Superior temporal gyrus (tissue), 1 donor: Measurements from ENCODE around the gene PHIP.
"Not testable (repeated sequence)": the region's sequence is repeated elsewhere in the genome, so short reads cannot be mapped to it uniquely, and the experiment has no call there.

Experiments used
- DNase-seq: peaks from one replicate; pipeline ENCODE4 v3.0.0-alpha.2; 2016; ENCODE audit errors: extremely low spot score

The PHIP gene

GRCh38 chr6:78925317-78925716, 152.7 kb downstream of the PHIP start:
- no peak for DNase-seq

GRCh38 chr6:78921168-78921567, 156.9 kb downstream of the PHIP start:
- DNase-seq: not testable (repeated sequence)

GRCh38 chr6:78917788-78918187, 160.3 kb downstream of the PHIP start:
- DNase-seq: no peak

GRCh38 chr6:78916411-78916810, 161.6 kb downstream of the PHIP start:
- DNase-seq: no peak

- DNase-seq: no peak
Measured at GRCh38 chr6:78911218-78911940, 166.7 kb downstream of the PHIP start.

- DNase-seq: no peak
Measured at GRCh38 chr6:78910591-78911171, 167.4 kb downstream of the PHIP start.

- DNase-seq: no peak
Measured at GRCh38 chr6:78910010-78910409, 168.0 kb downstream of the PHIP start.

GRCh38 chr6:78909391-78909790, 168.7 kb downstream of the PHIP start:
- no peak for DNase-seq

- DNase-seq: no peak
Measured at GRCh38 chr6:78908621-78909020, 169.4 kb downstream of the PHIP start.

- no peak for DNase-seq
Measured at GRCh38 chr6:78896227-78896626, 181.8 kb downstream of the PHIP start.

GRCh38 chr6:78889901-78890300, 188.2 kb downstream of the PHIP start:
- not testable (repeated sequence) for DNase-seq
